GM18867 (cell line): ENCODE measurements around the gene EDC3.
"Not testable (repeated sequence)": the region's sequence is repeated elsewhere in the genome, so short reads cannot be mapped to it uniquely, and the experiment has no call there.

ENCODE experiments used
- ATAC-seq: cut with Tn5 transposase; IDR thresholded peaks from one replicate; pipeline ENCODE4 v1.9.1; 2021; ENCODE audit warnings: mild to moderate bottlenecking, moderate library complexity; ENCODE audit not compliant: unreplicated experiment

EDC3 gene

GRCh38 chr15:74653426-74654102 is 42.3 kb downstream of the EDC3 start:
- ATAC-seq, result no peak

GRCh38 chr15:74651242-74651741 is 44.5 kb downstream of the EDC3 start:
- ATAC-seq, result no peak

- no peak for ATAC-seq
Observed at GRCh38 chr15:74648051-74648842, 47.6 kb downstream of the EDC3 start.

- ATAC-seq, result no peak
Observed at GRCh38 chr15:74646480-74646879, 49.3 kb downstream of the EDC3 start.

- no peak for ATAC-seq
Observed at GRCh38 chr15:74643665-74644204, 52.1 kb downstream of the EDC3 start.

DNA sequence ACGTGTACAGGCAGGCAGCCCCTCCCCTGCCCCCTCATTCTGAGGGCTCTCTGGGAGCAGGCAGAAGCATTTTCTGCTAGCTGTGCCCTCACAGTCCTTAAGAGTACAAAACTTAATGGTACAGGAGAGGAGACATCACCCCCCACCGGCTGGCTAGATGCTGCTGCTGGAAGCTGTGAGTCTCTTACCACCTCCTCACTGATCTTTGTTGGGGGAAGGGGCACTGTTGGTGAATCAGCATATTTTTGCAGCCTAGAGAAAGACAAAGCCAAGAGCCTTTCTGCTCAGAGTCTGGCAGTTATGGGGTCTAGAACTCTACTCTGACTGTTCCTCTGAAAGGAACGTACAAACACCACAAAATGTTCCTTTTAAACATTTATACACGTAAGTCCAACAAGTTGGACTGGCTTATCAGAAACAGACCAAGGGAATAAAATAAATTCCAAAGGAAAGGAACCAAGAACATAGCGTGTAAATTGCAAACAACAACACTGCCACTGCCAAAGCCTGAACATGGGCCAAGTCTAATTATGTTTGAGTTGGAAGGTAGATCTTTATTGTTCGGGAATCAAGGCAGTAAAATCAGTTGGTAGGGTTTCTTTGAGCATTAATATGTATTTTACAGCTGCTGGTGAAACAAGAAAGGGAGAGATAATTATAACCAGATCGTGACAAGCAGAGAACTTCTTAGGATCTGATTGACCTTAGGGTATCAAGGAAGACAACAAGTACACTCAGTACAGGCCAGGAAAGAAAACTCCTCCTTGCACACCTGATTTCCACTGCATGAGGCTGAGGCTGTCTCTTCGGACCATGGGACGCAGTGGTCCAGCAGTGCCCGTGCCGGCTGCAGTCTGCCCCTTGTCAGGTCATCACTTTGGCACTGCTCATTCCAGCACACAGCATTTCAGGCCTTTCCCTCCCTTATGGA is 52.8 kb downstream of the EDC3 start:
- ATAC-seq, result no peak

- ATAC-seq, result no peak
Observed at GRCh38 chr15:74642348-74642733, 53.5 kb downstream of the EDC3 start.

GRCh38 chr15:74641151-74641550 is 54.7 kb downstream of the EDC3 start:
- no peak for ATAC-seq

- ATAC-seq, result no peak
Observed at GRCh38 chr15:74636984-74637383, 58.8 kb downstream of the EDC3 start.

- ATAC-seq, result peak; percentile 52
Observed at GRCh38 chr15:74635228-74635627, 60.6 kb downstream of the EDC3 start.

DNA sequence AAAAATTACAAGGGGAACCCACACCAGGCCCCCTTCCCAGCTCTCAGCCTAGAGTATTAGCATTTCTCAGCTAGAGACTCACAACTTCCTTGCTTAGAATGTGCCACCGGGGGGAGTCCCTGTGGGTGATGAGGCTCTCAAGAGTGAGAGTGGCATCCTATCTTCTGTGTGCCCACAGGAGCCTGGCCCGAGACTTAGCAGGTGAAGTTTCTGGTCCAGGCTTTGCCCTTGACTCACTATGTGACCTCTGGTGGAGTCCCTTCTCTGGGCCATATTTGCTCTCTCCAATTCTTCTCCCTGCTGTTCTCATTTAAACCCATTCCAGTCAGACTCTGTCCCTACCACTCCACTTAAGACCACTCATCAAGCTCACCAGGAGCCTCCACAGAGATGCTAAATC is 62.0 kb downstream of the EDC3 start:
- no peak for ATAC-seq

DNA sequence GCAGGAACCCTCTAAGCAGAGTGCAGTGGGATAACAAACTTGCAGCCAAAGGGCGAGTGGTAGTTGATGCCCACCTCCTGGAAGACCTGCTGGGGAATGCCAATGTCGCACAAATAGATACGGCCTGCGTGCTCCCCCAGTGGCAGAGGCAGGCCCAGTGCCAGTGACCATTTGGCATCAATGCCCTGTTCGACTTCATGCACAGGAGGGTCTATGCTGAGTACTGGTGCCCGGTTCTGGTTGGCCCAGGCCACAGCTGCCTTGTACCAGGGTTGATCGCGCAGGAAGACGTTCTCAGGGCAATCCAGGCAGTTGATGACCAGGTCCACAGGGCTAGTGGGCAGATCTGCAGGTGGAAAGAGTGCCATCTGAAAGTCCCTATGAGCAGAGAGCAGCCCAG is 63.2 kb downstream of the EDC3 start:
- no peak for ATAC-seq

DNA sequence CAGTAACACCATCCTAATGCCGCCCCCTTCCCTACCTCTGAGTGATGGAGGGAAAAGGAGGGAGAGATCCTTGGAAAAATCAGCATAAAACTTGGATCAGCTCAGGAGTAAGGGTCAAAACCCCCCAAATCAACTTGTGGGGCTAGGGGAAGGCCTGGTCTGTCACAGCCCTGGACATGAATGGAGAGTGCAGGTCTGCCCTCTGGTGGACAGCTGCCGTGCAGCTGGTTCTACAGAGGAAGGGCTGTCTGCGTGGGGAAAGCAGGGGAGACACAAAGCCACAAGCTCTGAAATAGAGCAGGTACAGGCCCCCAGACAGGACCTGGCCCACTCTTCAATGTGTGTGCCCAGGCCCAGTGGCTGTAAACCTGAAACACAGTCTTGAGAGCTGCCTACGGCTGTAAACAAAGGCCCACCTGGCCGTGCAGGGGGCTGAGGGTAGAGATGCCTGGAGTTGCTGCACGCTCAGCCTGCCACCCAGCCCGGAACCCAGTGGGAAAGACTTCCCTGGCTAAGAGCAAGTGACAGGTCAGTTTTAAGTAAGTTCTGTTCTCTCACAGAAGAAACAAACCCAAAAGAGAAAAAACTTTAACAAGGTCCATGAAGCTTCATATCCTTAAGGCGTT is 63.8 kb downstream of the EDC3 start:
- ATAC-seq, result no peak

GRCh38 chr15:74631408-74631807 is 64.4 kb downstream of the EDC3 start:
- no peak for ATAC-seq

GRCh38 chr15:74631087-74631385 is 64.8 kb downstream of the EDC3 start:
- ATAC-seq, result no peak

GRCh38 chr15:74630284-74631086 is 65.3 kb downstream of the EDC3 start:
- no peak for ATAC-seq

DNA sequence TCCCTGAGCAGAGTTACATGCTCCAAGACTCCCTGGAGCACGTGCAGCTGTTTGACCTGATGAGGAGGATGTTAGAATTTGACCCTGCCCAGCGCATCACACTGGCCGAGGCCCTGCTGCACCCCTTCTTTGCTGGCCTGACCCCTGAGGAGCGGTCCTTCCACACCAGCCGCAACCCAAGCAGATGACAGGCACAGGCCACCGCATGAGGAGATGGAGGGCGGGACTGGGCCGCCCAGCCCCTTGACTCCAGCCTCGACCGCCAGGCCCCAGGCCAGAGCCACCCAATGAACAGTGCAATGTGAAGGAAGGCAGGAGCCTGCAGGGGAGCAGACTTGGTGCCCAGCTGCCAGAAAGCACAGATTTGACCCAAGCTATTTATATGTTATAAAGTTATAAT is 66.1 kb downstream of the EDC3 start:
- ATAC-seq, result not testable (repeated sequence)

- ATAC-seq, result no peak
Observed at GRCh38 chr15:74628949-74629348, 66.9 kb downstream of the EDC3 start.

GRCh38 chr15:74628199-74628598 is 67.6 kb downstream of the EDC3 start:
- no peak for ATAC-seq

DNA sequence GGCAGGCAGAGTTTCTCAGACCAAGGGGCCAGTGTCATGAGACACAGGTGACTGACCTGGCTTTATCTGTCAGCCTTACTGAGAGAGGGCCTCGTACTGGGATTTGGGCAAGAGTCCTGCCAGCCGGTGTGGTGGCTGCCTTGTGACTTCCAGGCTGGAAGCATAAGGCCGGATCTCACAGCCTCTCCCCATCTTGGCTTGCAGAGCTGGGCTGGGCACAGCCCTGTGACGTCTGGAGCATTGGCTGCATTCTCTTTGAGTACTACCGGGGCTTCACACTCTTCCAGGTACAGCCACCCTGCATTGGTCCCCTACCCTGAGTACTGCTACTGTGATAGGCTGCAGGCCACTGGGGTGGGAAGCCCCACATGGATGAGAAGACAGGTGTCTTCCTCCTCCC is 68.1 kb downstream of the EDC3 start:
- ATAC-seq, result no peak
